GM18909 (cell line): ENCODE results near the gene SLC16A6.
"Not testable (repeated sequence)": the region's sequence is repeated elsewhere in the genome, so short reads cannot be mapped to it uniquely, and the experiment has no call there.

Experiments used
- ATAC-seq: cut with Tn5 transposase; IDR thresholded peaks from one replicate; pipeline ENCODE4 v1.9.1; 2021; ENCODE audit warnings: mild to moderate bottlenecking; ENCODE audit not compliant: unreplicated experiment, poor library complexity

Gene SLC16A6

GRCh38 chr17:68228039-68228680 is 62.8 kb downstream of the SLC16A6 start:
- ATAC-seq: not testable (repeated sequence)

DNA sequence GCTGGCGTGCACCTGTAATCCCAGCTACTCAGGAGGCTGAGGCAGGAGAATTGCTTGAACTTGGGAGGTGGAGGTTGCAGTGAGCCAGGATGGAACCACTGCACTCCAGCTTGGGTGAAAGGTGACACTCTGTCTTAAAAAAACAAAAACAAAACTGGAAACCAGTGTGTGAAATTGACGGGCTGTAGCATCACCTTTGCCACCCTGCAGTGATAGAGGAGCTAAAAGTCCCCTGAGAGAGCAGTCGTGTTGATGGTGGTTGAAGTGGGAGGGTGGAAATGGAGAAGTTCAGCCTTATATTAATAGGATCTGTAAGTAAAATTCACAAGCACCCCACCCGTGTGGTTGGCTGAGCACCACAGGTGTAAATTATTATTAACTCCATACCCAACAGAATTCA is 65.9 kb downstream of the SLC16A6 start:
- ATAC-seq: peak; percentile 65

GRCh38 chr17:68222606-68223005 is 68.3 kb downstream of the SLC16A6 start:
- ATAC-seq: no peak

DNA sequence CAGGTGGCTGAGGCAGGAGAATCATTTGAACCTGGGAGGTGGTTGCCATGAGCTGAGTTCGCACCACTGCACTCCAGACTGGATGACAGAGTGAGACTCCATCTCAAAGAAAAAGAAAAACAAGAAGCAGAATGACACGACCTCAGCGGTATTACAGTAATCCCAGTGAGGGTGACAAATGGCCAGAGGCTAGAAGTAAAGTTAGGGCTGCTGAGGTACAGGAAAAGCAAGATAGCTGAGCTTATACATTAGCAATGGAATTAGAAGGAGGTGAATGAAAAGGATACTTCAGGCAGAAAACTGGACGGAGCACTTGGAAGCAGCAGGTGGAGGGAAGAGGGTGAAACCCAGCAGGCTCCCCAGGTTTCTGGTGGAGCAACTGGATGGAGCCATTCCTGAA is 69.1 kb downstream of the SLC16A6 start:
- ATAC-seq: no peak

- not testable (repeated sequence) for ATAC-seq
Observed at GRCh38 chr17:68220786-68221185, 70.1 kb downstream of the SLC16A6 start.

- ATAC-seq: not testable (repeated sequence)
Observed at GRCh38 chr17:68220186-68220585, 70.7 kb downstream of the SLC16A6 start.

- ATAC-seq: not testable (repeated sequence)
Observed at GRCh38 chr17:68219429-68219828, 71.5 kb downstream of the SLC16A6 start.
